Mesendoderm (in vitro differentiated cells): Measurements from ENCODE around the gene SPEG.

Experiments
- DNase-seq: peaks from one replicate; pipeline ENCODE4 v3.0.0; 2013
- H2AK5ac ChIP-seq: 2 replicates; pipeline ENCODE4 v1.6.1; 2013; ENCODE audit warnings: low read length, inconsistent platforms
- H2BK120ac ChIP-seq: 2 replicates; pipeline ENCODE4 v1.6.1; 2013; ENCODE audit warnings: low read depth, mild to moderate bottlenecking, low read length, moderate library complexity, mixed read lengths
- H2BK15ac ChIP-seq: replicated peaks from 2 replicates; pipeline ENCODE4 v1.6.1; 2013; ENCODE audit warnings: low read depth, mild to moderate bottlenecking, moderate library complexity
- H2BK5ac ChIP-seq: 2 replicates; pipeline ENCODE4 v1.6.1; 2013; ENCODE audit warnings: low read length, inconsistent platforms
- H3K18ac ChIP-seq: 2 replicates; pipeline ENCODE4 v1.6.1; 2013; ENCODE audit warnings: mild to moderate bottlenecking, low read length, mixed read lengths
- H3K23ac ChIP-seq: one replicate; pipeline ENCODE4 v1.6.1; 2013; ENCODE audit warnings: low read length
- H3K27ac ChIP-seq: 2 replicates; pipeline ENCODE4 v1.5.1; 2013; ENCODE audit warnings: low read depth, mild to moderate bottlenecking, inconsistent platforms, low read length, moderate library complexity
- H3K27me3 ChIP-seq: 2 replicates; pipeline ENCODE4 v1.6.1; 2013; ENCODE audit warnings: low read length, control low read depth, mild to moderate bottlenecking, inconsistent platforms; ENCODE audit not compliant: insufficient read depth, poor library complexity
- H3K36me3 ChIP-seq: 2 replicates; pipeline ENCODE4 v1.6.1; 2013; ENCODE audit warnings: low read length, inconsistent platforms; ENCODE audit not compliant: control insufficient read depth, insufficient read depth
- H3K4ac ChIP-seq: one replicate; pipeline ENCODE4 v1.6.1; 2013; ENCODE audit warnings: low read depth, mild to moderate bottlenecking, low read length, moderate library complexity
- H3K4me1 ChIP-seq: 2 replicates; pipeline ENCODE4 v1.6.1; 2013; ENCODE audit warnings: low read depth, low read length, inconsistent platforms; ENCODE audit not compliant: control insufficient read depth
- H3K4me2 ChIP-seq: 2 replicates; pipeline ENCODE4 v1.6.1; 2013; ENCODE audit warnings: low read length
- H3K4me3 ChIP-seq: 2 replicates; pipeline ENCODE4 v1.5.1; 2013; ENCODE audit warnings: mild to moderate bottlenecking, low read length
- H3K56ac ChIP-seq: one replicate; pipeline ENCODE4 v1.6.1; 2013; ENCODE audit warnings: low read length
- H3K79me1 ChIP-seq: 2 replicates; pipeline ENCODE4 v1.6.1; 2013; ENCODE audit warnings: low read length, inconsistent platforms
- H3K79me2 ChIP-seq: 2 replicates; pipeline ENCODE4 v1.6.1; 2013; ENCODE audit warnings: mild to moderate bottlenecking, low read length; ENCODE audit not compliant: control insufficient read depth, insufficient read depth
- H3K9ac ChIP-seq: 2 replicates; pipeline ENCODE4 v1.6.1; 2013; ENCODE audit warnings: low read length, inconsistent platforms
- H4K5ac ChIP-seq: one replicate; pipeline ENCODE4 v1.6.1; 2013; ENCODE audit warnings: low read length
- H4K8ac ChIP-seq: one replicate; pipeline ENCODE4 v1.6.1; 2013; ENCODE audit warnings: low read depth, mild to moderate bottlenecking, control low read depth, low read length, moderate library complexity
- WGBS: extraction: QIAGEN DNeasy Blood & Tissue Kit; methylation state at CpG from one replicate; pipeline ENCODE4 v1.1.7; 2013; ENCODE audit warnings: low lambda C conversion rate, missing lambda C conversion rate; ENCODE audit not compliant: insufficient coverage; ENCODE audit errors: extremely low coverage; 5-methylcytosine and 5-hydroxymethylcytosine counted together

Gene SPEG

GRCh38 chr2:219460424-219460926 is 25.8 kb downstream of the SPEG start:
- Histone ChIP-seq H3K27me3 (no peaks in the 10 kb centered on the region), H3K79me1 (no peaks in the 10 kb centered on the region), H2BK120ac (no peak overlapping the region), H3K27ac (peak overlapping the region; percentile 45), H3K18ac (peak overlapping the region; percentile 31), H2BK5ac (peak overlapping the region; percentile 73), H2AK5ac (no peak overlapping the region), H3K4ac (no peak overlapping the region), H3K23ac (no peak overlapping the region), H3K79me2 (no peaks in the 10 kb centered on the region), H3K4me1 (peaks cover 17% of the 10 kb centered on the region), H2BK15ac (no peak overlapping the region), H3K36me3 (no peaks in the 10 kb centered on the region), H4K5ac (no peak overlapping the region), H3K4me3 (no peak overlapping the region), H4K8ac (no peak overlapping the region), H3K4me2 (peak overlapping the region; percentile 29), H3K9ac (peak overlapping the region; percentile 46), H3K56ac (peak overlapping the region; percentile 83)
- DNase-seq: peak; percentile 92
- no CpG with 5 or more reads among the region's 18 CpGs for WGBS

- no CpG with 5 or more reads among the region's 11 CpGs for WGBS
- Histone ChIP-seq H4K5ac (peak overlapping the region; percentile 91), H4K8ac (no peak overlapping the region), H2BK5ac (no peak overlapping the region), H2AK5ac (no peak overlapping the region), H3K4me2 (no peak overlapping the region), H3K27ac (no peak overlapping the region), H3K4ac (no peak overlapping the region), H3K18ac (peak overlapping the region; percentile 31), H3K36me3 (no peaks in the 10 kb centered on the region), H3K4me1 (peaks cover 17% of the 10 kb centered on the region), H3K79me1 (no peaks in the 10 kb centered on the region), H3K27me3 (no peaks in the 10 kb centered on the region), H2BK15ac (no peak overlapping the region), H3K56ac (peak overlapping the region; percentile 83), H3K4me3 (no peak overlapping the region), H3K9ac (peak overlapping the region; percentile 29), H2BK120ac (no peak overlapping the region), H3K23ac (peak overlapping the region; percentile 80), H3K79me2 (no peaks in the 10 kb centered on the region)
- peak; percentile 62 for DNase-seq
Observed at GRCh38 chr2:219461047-219461514, 26.4 kb downstream of the SPEG start.

- H3K27ac ChIP-seq: no peak overlapping the region
- DNase-seq: no peak
- no peak overlapping the region for H2BK15ac ChIP-seq
- no peak overlapping the region for H2BK120ac ChIP-seq
- H2BK5ac ChIP-seq: no peak overlapping the region
- no peak overlapping the region for H3K23ac ChIP-seq
- no peak overlapping the region for H4K8ac ChIP-seq
- H3K18ac ChIP-seq: no peak overlapping the region
- no peaks in the 10 kb centered on the region for H3K79me2 ChIP-seq
- no peak overlapping the region for H3K4ac ChIP-seq
- peak overlapping the region; percentile 83 for H3K56ac ChIP-seq
- no peaks in the 10 kb centered on the region for H3K36me3 ChIP-seq
- H3K4me1 ChIP-seq: peaks cover 17% of the 10 kb centered on the region
- peak overlapping the region; percentile 29 for H3K9ac ChIP-seq
- H4K5ac ChIP-seq: no peak overlapping the region
- no peaks in the 10 kb centered on the region for H3K79me1 ChIP-seq
- H3K4me2 ChIP-seq: no peak overlapping the region
- H3K4me3 ChIP-seq: no peak overlapping the region
- H2AK5ac ChIP-seq: no peak overlapping the region
- no peaks in the 10 kb centered on the region for H3K27me3 ChIP-seq
- no CpG with 5 or more reads among the region's 14 CpGs for WGBS
Observed at GRCh38 chr2:219461669-219462068, 27.0 kb downstream of the SPEG start.

GRCh38 chr2:219462349-219462748 is 27.7 kb downstream of the SPEG start:
- no peak for DNase-seq

GRCh38 chr2:219464286-219465032 is 29.8 kb downstream of the SPEG start:
- Histone ChIP-seq H3K27me3 (no peaks in the 10 kb centered on the region), H3K23ac (no peak overlapping the region), H2BK120ac (no peak overlapping the region), H2BK5ac (no peak overlapping the region), H3K79me2 (no peaks in the 10 kb centered on the region), H2AK5ac (no peak overlapping the region), H3K36me3 (no peaks in the 10 kb centered on the region), H2BK15ac (no peak overlapping the region), H3K56ac (no peak overlapping the region), H3K4me1 (peaks cover 17% of the 10 kb centered on the region), H3K4me2 (no peak overlapping the region), H3K4ac (no peak overlapping the region), H3K9ac (no peak overlapping the region), H4K5ac (no peak overlapping the region), H3K4me3 (no peak overlapping the region), H3K27ac (no peak overlapping the region), H3K79me1 (no peaks in the 10 kb centered on the region), H4K8ac (no peak overlapping the region), H3K18ac (no peak overlapping the region)
- WGBS: no CpG with 5 or more reads among the region's 21 CpGs
- DNase-seq: no peak

More at GRCh38 chr2:219462349-219462748, 27.7 kb downstream of the SPEG start:
- no peak overlapping the region for H2BK15ac ChIP-seq
- H3K79me1 ChIP-seq: no peaks in the 10 kb centered on the region
- H4K5ac ChIP-seq: no peak overlapping the region
- no peak overlapping the region for H3K27ac ChIP-seq
- no peaks in the 10 kb centered on the region for H3K36me3 ChIP-seq
- H3K18ac ChIP-seq: no peak overlapping the region
- H3K27me3 ChIP-seq: no peaks in the 10 kb centered on the region
- no peak overlapping the region for H3K23ac ChIP-seq
- H2AK5ac ChIP-seq: no peak overlapping the region
- H2BK5ac ChIP-seq: no peak overlapping the region
- no peak overlapping the region for H3K4me3 ChIP-seq
- H3K4me2 ChIP-seq: no peak overlapping the region
- WGBS: no CpG with 5 or more reads among the region's 9 CpGs
- no peak overlapping the region for H3K56ac ChIP-seq
- H4K8ac ChIP-seq: no peak overlapping the region
- H3K4me1 ChIP-seq: peaks cover 17% of the 10 kb centered on the region
- no peak overlapping the region for H3K9ac ChIP-seq
- no peaks in the 10 kb centered on the region for H3K79me2 ChIP-seq
- no peak overlapping the region for H2BK120ac ChIP-seq
- H3K4ac ChIP-seq: no peak overlapping the region
